ENCODE results near the gene RBM20.
A peak's percentile ranks its signal among the peaks of the same experiment; 100 is the strongest.

RBM20 gene

GRCh38 chr10:110885932-110886674 lies 242.0 kb downstream of the RBM20 start:
- Histone ChIP-seq H3K36me3 (peaks cover 92% of the 10 kb centered on the region), H3K27me3 (no peaks in the 10 kb centered on the region), H3K9me3 (no peaks in the 10 kb centered on the region), H3K27ac (peak overlapping the region; percentile 12), H3K4me3 (ENCODE audit: low read depth in 1 of 2, low read length in 1 of 2) (no peak overlapping the region), H3K4me1 (ENCODE audit: control insufficient read depth in 1 of 2, insufficient read depth in 1 of 2, low read depth in 1 of 2, low read length in 1 of 2) (no peaks in the 10 kb centered on the region)
- TF ChIP-seq, protein P1, sequence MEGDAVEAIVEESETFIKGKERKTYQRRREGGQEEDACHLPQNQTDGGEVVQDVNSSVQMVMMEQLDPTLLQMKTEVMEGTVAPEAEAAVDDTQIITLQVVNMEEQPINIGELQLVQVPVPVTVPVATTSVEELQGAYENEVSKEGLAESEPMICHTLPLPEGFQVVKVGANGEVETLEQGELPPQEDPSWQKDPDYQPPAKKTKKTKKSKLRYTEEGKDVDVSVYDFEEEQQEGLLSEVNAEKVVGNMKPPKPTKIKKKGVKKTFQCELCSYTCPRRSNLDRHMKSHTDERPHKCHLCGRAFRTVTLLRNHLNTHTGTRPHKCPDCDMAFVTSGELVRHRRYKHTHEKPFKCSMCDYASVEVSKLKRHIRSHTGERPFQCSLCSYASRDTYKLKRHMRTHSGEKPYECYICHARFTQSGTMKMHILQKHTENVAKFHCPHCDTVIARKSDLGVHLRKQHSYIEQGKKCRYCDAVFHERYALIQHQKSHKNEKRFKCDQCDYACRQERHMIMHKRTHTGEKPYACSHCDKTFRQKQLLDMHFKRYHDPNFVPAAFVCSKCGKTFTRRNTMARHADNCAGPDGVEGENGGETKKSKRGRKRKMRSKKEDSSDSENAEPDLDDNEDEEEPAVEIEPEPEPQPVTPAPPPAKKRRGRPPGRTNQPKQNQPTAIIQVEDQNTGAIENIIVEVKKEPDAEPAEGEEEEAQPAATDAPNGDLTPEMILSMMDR (IDR thresholded peaks at IDR 0.05), result no peak

DNA sequence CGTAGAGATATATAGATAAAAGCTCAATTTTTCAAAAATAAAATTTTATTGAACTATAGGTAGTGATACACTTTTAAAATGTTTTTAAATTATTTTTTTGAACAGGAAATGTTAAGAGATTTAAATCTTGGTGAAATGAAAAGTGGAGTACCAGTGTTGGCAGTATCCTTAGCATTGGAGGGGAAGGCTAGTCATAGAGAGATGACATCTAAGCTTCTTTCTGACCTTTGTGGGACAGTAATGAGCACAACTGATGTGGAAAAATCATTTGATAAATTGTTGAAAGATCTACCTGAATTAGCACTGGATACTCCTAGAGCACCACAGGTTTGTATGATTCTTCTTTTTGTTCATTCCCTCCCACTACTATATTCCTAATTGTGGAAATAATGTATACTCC lies 243.4 kb downstream of the RBM20 start:
- H3K36me3 ChIP-seq, result peaks cover 83% of the 10 kb centered on the region
- H3K4me1 ChIP-seq (ENCODE audit: control insufficient read depth in 1 of 2, insufficient read depth in 1 of 2, low read depth in 1 of 2, low read length in 1 of 2), result no peaks in the 10 kb centered on the region
- H3K9me3 ChIP-seq, result no peaks in the 10 kb centered on the region
- no peak overlapping the region for H3K27ac ChIP-seq
- TF ChIP-seq, protein P1 (IDR thresholded peaks at IDR 0.05), result no peak
- no peak overlapping the region for H3K4me3 ChIP-seq (ENCODE audit: low read depth in 1 of 2, low read length in 1 of 2)
- no peaks in the 10 kb centered on the region for H3K27me3 ChIP-seq
